SK-N-DZ (cell line): Measurements from ENCODE around the gene AGER.
A peak's percentile ranks its signal among the peaks of the same experiment; 100 is the strongest.

Experiments
- DNase-seq: peaks from one replicate; pipeline ENCODE4 v3.0.0-alpha.2; 2015; ENCODE audit warnings: low spot score

AGER gene

DNA sequence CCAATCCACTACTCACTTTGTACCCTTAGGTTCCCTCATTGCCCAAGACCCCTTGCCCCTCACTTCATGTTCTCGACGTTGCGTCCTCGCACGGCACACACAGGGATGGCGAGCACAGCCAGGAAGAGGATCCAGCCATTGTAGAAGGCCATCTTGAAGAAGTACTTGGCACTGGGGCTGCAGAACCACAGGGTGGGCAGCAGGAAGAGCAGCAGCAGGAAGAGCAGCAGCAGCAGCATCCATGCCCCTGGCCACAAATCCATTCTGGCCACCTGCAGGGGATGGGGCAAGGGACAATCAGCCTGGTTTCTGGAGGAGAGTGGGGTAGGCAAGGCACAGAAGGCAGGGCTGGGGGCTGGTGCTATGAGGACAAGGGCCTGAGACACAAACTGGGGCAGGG lies 12.8 kb downstream of the AGER start:
- DNase-seq, result no peak

DNA sequence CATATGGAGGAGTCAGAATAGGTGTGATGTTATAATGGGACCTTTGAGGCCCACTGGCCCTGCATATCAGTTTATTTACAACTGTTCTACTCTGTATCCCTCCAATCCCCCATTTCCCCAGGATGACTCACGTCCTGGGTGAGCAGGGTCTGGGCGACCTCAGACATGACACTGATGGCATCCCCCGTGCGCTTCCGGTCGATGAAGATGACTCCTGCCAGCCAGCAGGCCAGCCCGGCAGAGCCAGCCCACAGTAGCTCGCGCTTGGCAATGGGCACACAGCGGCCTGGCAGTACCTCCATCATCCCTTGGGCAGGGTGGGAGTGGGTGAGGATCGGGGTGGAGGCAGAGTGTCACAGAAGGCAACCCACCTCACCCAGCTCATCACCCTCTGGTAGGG lies 13.8 kb downstream of the AGER start:
- DNase-seq, result no peak

DNA sequence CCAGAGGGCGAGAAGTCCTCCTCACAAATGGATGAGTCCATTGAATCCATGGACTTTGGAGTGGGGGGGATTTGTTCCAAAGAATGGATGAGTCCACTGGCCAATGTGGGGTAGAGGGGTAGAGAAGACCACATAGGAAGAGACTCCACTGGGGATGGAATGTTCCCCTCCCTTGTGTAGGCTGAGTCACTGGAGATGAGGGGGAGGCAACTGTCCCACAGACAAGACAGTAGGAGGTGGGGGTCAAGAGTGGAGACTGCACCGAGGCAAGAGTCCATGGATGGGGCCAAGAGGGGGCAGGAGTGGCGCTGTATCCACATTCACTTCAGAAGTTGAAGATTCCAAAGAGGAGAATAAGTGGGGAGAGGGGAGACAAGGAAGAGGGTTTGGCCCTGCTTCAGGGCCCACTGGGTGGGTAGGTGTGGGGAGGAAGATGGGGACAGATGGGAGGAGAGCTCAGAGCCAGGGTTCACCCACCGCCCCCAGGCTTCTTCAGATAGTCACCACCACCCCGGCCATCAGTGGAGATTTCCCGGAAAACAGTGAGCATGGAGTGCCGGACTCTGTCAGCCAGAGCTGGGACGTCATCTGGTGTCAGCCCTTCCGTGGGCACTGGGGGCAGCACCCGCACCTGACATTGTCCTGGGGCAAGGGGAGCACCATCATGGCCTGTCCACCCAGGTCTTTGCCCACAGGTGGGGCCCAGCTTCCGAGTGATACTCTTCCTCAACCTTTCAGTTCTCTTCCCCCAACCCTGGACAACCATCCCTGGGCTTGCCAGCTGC lies 15.1 kb downstream of the AGER start:
- DNase-seq, result no peak

DNA sequence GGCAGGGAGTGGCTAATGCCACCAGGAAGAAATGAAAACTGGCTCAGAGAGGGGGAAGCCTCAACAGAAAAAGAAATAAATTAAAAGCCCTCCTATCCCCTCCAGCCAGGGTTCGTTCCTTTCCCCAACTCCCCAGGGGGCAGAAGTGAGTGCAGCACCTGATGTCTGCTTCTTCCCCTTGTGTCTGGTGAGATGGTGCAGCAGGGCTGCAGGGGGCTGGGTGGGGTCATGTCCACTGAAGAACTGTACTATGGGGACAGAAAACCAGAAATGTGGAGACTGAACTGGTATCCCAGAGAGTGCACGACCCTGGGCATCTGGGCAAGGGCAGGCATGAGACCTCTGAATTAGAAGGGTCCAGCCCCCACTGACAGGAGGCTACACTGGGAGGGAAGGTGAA lies 15.7 kb downstream of the AGER start:
- no peak for DNase-seq

DNA sequence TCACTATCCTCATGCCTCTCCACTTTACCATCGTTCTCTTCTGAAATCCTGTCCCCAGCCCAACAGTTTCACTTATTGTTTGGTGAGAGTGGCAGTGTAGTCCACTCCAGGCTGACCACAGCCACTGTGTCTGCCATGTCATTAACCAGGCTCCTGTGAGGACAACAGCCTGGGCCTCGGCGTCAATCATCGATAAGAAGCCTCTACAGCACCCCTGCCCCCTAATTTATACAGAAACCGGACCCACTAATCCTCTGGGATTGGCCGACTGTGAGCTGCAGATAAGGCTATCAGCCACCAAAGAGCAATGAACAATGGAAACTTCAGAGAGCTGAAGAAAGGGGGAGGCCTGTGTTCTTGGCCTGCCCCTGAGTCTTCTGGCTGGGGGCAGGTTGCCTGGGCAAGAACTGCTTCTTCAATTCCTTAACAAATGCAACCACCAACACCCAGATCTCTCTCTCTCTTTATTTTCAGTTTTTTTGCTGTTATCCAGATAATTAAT lies 16.2 kb downstream of the AGER start:
- no peak for DNase-seq

DNA sequence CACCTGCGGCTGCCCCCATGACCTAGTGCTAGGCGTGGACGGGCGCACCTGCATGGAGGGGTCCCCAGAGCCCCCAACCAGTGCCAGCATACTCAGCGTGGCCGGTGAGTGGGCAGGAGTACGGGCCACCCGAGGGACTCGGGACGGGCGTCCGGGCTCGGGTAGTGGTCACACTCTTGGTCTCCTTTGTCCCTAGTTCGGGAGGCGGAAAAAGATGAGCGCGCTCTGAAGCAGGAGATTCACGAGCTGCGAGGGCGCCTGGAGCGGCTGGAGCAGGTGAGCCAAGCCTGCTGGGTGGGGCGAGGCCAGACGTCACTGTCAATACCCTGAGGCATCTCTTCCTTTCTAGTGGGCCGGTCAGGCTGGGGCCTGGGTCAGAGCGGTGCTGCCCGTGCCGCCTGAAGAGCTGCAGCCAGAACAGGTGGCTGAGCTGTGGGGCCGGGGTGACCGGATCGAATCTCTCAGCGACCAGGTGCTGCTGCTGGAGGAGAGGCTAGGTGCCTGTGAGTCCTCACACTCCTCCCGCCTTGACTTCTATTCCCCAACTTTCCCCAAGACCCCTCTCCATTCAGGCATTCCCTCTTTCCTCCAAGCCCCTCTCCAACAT lies 16.8 kb downstream of the AGER start:
- no peak for DNase-seq

DNA sequence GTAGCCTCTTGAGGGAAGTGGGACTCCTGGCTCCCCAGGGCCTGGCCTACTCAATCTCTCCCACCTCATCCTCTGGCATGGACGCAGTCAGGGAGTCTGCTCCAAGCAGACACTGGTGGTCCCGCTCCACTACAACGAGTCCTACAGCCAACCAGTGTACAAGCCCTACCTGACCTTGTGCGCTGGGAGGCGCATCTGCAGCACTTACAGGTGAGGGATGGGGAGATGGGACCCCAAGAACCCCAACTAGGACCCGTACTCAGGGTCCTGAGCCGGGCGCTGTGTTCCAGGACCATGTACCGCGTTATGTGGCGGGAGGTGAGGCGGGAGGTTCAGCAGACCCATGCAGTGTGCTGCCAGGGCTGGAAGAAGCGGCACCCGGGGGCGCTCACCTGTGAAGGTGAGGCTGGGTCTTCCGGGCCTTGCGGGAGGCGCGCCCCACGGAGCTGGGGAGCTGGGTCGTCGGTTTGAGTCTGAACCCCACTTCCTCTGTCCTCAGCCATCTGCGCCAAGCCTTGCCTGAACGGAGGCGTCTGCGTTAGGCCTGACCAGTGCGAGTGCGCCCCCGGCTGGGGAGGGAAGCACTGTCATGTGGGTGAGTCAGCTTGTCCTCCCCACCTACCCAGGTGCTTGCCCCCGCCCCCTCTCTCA lies 17.5 kb downstream of the AGER start:
- DNase-seq, result no peak

DNA sequence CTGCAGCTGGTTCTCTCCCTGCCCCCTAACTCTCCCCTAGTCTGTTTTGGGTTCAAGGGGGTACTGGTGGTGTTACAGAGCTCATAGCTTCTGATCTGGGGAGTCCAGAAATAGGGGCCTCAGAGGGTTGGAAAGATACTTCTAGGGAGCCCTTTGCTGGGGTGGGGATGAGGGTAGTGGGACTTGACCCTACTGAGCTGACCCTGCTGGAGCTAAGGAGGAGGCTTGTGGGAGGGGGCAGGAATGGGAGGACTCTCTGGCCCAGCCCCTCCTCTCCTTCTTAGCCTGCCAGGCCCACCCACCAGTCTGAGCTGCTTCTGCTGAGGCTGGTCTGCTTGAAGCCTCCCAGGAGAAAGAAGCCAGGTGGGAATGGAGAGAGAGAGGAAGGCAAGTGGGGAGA lies 19.8 kb downstream of the AGER start, which contains the start of gene EGFL8:
TSS of gene EGFL8 (plus strand) at position 301 of the 400 bp plus-strand sequence. CDS start 1,571 bp downstream, outside the sequence.
- no peak for DNase-seq

DNA sequence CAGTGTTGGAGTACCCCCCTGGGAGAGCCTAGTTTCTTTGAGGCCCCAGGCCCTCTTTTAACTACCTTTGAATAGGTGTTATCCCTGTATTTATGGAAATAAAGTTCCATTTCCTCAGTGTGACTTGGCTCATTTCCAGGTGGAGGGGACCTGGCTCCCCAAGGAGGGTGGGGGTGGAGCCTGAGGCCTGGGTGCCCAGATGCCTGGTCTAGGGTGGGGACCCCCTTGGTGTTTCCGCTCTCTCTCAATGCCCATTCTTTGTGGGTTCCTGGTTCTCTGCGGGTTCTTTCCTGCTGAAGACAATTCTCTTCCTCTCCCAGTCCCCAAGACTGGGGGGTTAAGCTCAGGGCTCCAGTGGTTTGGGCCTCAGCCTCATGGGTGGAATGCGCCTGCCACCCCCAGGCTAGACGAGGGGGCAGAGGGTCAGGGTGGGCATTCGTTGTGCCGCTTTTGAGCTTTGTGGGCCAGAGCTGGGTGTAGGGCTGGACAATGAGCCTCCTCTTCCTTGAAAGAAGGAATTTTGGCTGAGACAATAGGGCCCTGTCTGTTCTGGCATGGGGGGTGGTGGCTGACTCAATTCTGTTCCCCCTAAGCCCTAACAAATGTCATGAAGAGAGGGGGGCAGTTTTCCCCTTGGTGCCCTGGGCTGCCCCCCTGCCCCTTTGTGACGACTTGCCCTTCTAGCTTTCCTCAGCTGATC lies 20.3 kb downstream of the AGER start:
- no peak for DNase-seq

DNA sequence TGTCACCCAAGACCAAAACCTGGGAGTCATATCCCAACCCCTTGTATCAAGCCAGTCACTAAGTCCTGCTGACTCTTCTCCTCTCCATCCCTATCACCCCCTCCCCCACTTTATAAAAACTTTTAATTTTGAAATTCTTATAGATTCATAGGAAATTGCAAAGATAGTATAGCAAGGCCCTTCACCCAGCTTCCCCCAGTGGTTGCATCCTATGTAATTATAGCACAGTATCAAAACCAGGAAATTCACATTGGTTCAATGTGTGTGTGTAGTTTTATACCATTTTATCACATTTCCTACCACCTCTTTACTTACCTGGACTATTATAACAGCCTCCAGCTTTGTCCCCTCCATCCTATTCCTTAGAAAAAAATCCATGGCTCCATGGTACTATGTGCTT lies 26.0 kb downstream of the AGER start:
- DNase-seq, result no peak

DNA sequence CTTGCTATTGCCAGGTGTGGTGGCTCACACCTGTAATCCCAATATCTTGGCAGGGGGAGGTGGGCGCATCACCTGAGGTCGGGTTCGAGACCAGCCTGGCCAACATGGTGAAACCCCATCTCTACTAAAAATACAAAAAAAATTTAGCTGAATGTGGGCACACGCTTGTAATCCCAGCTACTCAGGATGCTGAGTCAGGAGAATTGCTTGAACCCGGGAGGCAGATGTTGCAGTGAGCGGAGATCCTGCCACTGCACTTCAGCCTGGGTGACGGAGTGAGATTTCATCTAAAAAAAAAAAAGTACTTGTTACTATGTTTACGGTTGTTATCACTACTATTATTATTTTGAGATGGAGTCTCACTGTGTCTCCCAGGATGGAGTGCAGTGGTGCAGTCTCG lies 27.2 kb downstream of the AGER start:
- no peak for DNase-seq

DNA sequence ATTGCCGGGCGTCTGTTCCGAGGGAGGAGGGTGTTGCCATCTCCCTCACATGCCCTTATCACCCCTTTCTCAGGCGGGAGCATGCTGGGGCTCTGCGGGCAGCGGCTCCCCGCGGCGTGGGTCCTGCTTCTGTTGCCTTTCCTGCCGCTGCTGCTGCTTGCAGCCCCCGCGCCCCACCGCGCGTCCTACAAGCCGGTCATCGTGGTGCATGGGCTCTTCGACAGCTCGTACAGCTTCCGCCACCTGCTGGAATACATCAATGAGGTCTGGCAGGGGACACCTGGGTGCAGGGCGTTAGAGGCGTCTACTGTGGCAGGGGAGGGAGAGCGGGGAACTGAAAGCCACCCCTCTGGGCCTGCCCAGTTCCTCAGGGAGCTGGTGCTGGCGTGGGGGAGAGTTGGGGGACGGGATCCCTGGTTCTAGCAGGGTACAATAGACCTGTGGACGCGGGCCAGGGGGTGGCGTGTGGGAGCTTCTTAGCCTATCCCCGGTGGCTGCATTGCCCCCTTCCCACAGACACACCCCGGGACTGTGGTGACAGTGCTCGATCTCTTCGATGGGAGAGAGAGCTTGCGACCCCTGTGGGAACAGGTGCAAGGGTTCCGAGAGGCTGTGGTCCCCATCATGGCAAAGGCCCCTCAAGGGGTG lies 29.4 kb downstream of the AGER start:
- peak; percentile 79 for DNase-seq

DNA sequence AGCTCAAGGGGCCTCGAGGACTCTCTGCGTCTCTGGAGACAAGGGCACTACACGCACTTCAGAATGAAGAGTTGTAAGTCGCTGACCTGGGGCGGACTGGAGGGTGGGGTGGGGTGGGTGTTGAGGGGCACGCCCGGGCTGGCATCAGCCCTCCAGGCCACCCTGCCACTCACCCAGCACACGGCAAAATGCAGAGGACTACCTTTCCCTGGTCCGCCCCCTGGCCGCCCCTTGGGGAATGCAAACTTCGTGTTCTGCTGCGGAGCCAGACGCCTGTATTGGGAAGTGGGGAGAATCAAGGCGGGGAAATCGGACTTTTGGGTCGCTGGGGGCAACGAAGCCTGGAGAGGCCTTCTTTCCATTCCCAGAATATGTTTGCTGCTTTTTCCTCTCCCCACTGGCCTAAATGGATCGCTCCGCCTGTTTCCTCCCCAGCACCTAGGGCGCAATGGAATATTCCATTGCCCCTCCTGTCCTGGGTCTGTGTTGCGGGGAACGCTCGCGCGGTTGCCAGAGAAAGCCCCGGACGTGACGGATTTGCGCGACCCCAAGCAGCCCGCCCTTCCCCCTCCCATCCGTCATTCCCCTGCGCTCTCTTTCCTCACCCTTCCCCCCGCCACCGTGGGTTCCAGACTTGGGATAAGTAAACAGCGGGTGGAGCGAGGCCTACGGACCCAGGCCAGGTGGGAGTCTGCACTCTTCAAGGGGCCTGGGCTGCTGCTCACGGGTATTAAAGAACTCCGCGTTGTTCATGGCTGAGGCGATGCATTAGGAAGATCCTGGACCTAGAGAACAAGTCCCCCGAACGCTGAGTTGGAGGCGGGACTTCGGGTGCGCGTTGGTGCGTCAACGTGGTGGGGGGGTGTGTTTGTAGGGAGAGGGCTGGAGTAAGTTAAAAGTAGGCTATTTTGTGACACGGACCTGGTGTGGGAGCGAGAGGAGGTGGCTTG lies 30.2 kb downstream of the AGER start, which contains the start of gene PPT2:
TSS of gene PPT2 (plus strand) at position 578 of the 950 bp plus-strand sequence. CDS start 454 bp downstream, outside the sequence.
- DNase-seq, result peak; percentile 91

DNA sequence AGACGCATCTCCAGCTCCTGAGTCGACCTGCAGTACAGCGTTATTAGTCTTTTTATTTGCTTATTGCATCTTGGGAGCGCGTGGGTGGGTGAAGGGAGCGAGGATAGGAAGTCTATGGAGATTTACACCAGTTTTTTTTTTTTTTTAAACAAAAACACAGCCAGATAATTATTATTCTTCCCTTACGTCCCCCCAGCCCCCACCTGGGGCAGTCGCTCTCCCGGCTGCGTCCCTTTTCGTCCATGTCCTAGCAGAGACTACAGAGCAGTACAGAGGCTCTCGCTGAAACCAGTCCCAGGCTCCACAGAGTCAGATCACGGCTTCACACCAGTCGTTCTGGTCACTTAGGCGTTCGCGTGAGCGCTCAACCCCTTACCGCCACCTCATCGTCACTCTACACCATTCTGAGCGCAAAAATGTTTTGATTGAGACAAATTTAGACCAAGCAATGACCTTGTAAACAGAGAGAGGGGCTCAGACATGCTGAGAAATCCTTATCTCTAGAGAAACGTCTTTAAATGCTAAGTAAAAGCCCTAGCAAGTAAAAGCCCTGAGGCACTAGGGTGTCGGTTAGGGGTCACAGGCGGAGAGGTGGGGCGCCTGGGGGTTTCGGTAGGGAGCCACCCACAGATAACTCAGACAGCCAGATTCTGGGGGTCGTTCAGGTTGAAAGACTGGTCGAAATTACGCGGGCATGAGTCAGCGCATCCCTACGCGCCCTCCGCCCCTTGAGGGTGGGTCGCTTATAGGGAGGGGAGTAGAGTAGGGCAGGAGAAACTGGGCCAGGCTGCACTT lies 31.1 kb downstream of the AGER start:
- peak; percentile 68 for DNase-seq

DNA sequence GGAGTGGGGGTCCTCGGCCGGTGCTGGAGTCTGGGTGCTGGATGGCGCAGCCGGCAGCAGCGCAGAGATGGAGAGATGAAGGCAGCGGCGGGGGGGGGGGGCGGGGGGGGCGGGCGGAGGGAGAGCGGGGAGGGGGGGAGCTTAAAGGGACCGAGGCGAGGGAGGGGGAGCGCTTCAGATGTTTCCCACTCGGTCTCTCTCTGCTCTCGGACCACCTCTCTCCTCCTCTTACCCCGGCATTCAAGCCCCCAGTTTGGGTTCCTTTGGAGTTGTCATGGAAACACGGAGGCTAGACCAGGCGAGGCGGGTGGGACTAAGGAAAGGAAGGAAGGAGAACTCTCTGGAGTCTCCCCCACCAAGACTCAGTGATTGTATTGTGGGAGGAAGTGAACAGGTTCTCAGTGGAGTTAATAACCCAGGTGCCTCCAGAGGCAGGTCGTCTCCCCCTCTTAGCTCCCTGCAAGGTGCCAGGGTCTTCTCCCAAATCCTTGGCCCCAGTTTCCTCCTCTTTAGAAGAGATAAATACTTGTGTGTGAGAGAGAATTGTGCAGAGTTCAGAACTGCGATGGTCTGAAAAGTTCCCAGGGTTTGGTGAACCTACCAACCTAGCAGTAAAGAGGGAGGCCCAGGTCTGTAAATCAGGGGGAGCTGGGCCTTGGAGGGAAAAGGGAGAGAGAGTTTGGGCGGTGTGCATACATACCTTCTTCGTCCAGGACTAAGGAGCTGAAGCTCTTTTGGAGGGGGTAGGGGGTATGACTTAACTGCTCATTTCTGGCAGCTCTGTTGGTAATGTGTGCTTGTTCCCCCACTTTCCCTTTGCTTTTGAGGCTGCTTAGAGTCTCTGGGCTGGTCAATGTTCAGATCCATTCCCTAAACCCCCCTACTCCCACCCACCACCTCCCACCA lies 31.9 kb downstream of the AGER start, which contains the start of gene PRRT1:
TSS of gene PRRT1 (minus strand) at position 77 of the 906 bp plus-strand sequence. CDS start 112 bp downstream, outside the sequence.
- DNase-seq, result peak; percentile 33

DNA sequence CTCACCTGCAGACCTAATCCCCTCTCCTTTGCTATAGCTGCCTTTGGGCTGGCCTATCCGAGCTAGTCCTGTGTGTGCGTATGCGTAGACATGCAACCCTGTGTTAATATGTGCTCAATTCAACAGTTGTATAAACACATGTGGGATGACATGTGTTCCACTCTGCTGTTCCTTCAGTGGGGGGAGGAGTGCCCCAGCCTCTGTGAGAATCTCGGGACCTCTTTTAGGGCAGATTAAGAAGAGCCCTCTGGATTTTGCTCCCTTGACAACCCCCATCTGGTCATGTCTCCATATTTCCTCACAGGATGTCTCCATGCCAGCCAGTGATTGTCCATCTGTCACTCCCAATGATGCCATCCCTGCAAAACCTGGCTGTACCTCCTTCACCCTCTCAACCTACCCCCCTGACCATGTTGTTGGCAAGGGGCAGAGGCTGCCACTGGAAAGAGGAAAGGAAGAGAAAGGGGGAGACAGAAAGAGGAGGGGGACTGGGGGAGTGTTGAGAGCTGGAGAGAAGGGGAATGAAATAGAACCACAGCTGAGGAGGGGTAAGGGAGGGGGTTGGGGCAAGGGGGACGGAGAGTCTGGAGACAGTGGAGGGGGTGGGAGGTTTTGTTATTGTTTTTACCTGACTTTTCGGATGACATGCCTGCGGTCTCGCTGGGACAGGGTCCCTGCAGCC lies 32.7 kb downstream of the AGER start:
- DNase-seq, result no peak
